Hepatocyte (in vitro differentiated cells): ENCODE measurements around the gene EYS. TPM values are rescaled to one million over a fixed set of nuclear protein-coding genes. Genes with fewer than 3 reads are reported as not detected.
A peak's percentile ranks its signal among the peaks of the same experiment; 100 is the strongest.

Source experiments
- DNase-seq: peaks from one replicate; pipeline ENCODE4 v3.0.0-alpha.2; 2016; ENCODE audit warnings: low spot score
- H2AFZ ChIP-seq: fragments of 200-600 bp; sonication (generic); 2 replicates; pipeline ENCODE4 v1.6.0; 2016; ENCODE audit warnings: antibody characterized with exemption, mild to moderate bottlenecking
- H3K27ac ChIP-seq: fragments of 200-600 bp; sonication (generic); 2 replicates; pipeline ENCODE4 v1.5.1; 2016; ENCODE audit warnings: mild to moderate bottlenecking
- H3K27me3 ChIP-seq: fragments of 200-600 bp; sonication (generic); 2 replicates; pipeline ENCODE4 v1.6.1; 2016
- H3K36me3 ChIP-seq: fragments of 200-600 bp; sonication (generic); replicated peaks from 2 replicates; pipeline ENCODE4 v1.5.1; 2016; ENCODE audit warnings: low read depth; ENCODE audit not compliant: insufficient read depth
- H3K4me1 ChIP-seq: fragments of 200-600 bp; sonication (generic); 2 replicates; pipeline ENCODE4 v1.5.1; 2016; ENCODE audit warnings: mild to moderate bottlenecking, moderate library complexity; ENCODE audit not compliant: insufficient read depth
- H3K4me2 ChIP-seq: fragments of 200-600 bp; sonication (generic); 2 replicates; pipeline ENCODE4 v1.6.0; 2016
- H3K4me3 ChIP-seq: fragments of 200-600 bp; sonication (generic); 2 replicates; pipeline ENCODE4 v1.5.1; 2016; ENCODE audit warnings: mild to moderate bottlenecking
- H3K79me2 ChIP-seq: fragments of 200-600 bp; sonication (generic); 2 replicates; pipeline ENCODE4 v1.6.0; 2017; ENCODE audit warnings: mild to moderate bottlenecking
- H3K9me2 ChIP-seq: fragments of 200-600 bp; sonication (generic); replicated peaks from 2 replicates; pipeline ENCODE4 v1.6.0; 2017; ENCODE audit warnings: mild to moderate bottlenecking; ENCODE audit not compliant: insufficient read depth
- H3K9me3 ChIP-seq: fragments of 200-600 bp; sonication (generic); 2 replicates; pipeline ENCODE4 v1.5.1; 2016; ENCODE audit warnings: low read depth, mild to moderate bottlenecking
- H4K20me1 ChIP-seq: fragments of 200-600 bp; sonication (generic); 2 replicates; pipeline ENCODE4 v1.6.0; 2016; ENCODE audit warnings: mild to moderate bottlenecking; ENCODE audit not compliant: insufficient read depth, poor library complexity, severe bottlenecking
- EZH2 ChIP-seq: fragments of 200-600 bp; sonication (generic); IDR thresholded peaks from 2 replicates; pipeline ENCODE4 v1.6.1; 2016; ENCODE audit warnings: antibody characterized with exemption, mild to moderate bottlenecking, borderline replicate concordance
- EZH2phosphoT487 ChIP-seq: fragments of 200-600 bp; sonication (generic); IDR thresholded peaks from one replicate; pipeline ENCODE4 v1.6.1; 2018; ENCODE audit warnings: antibody characterized with exemption, mild to moderate bottlenecking, low read depth, moderate library complexity; ENCODE audit not compliant: unreplicated experiment, severe bottlenecking
- WGBS: methylation state at CpG from one replicate; pipeline ENCODE4 v1.1.6; 2016; ENCODE audit warnings: low lambda C conversion rate; ENCODE audit errors: missing lambda C conversion rate; 5-methylcytosine and 5-hydroxymethylcytosine counted together
- polyA plus RNA-seq: library from polyadenylated mRNA; unstranded; fragments of >200 nt; fragmentation: Nextera tagmentation; extraction: Ambion mirVana; gene quantifications from 2 replicates; pipeline ENCODE4 v1.2.1, GENCODE V29; 2016
- total RNA-seq: library from RNA; depleted of rRNA; stranded (reverse); fragments of >200 nt; gene quantifications from 2 replicates; pipeline ENCODE4 v1.2.3, GENCODE V29; 2014
- TF ChIP-seq, protein P1 (sequence below): fragments of 200-600 bp; sonication (generic); IDR thresholded peaks from 2 replicates; pipeline ENCODE4 v1.5.1; 2016; ENCODE audit warnings: antibody characterized with exemption, mild to moderate bottlenecking; ENCODE audit not compliant: poor library complexity

EYS gene
- total and polyA plus RNA-seq, 2 experiments from 2014 or later = 0.57 to 0.68 TPM

DNA sequence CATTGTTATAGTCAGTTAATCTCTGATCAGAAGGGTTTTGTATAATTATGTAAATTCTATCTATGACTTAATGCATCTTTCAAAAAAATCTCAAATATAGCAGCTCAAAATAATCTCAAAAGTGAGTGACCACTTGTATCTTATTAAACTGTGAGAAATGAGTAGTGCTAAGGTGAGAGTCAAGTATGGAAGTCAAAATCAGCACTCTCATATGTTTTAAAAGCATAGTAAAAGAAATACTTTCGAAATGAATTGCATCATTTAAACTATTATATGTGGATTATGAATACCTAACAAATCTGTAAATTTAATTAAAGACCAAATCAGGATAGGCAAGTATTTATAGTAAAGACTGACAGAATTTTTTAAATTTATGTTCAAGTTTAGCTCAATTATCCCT is 1425.9 kb downstream of the EYS start:
- H3K9me2 ChIP-seq = no peaks in the 10 kb centered on the region
- no peaks in the 10 kb centered on the region for H3K79me2 ChIP-seq
- H3K4me2 ChIP-seq = no peak overlapping the region
- no peak overlapping the region for H3K4me3 ChIP-seq
- H3K27ac ChIP-seq = no peak overlapping the region
- no peak for DNase-seq
- peaks cover 2% of the 10 kb centered on the region for H3K4me1 ChIP-seq
- H3K27me3 ChIP-seq = no peaks in the 10 kb centered on the region
- TF ChIP-seq EZH2 (no peak), EZH2phosphoT487 (no peak)
- TF ChIP-seq, protein P1, sequence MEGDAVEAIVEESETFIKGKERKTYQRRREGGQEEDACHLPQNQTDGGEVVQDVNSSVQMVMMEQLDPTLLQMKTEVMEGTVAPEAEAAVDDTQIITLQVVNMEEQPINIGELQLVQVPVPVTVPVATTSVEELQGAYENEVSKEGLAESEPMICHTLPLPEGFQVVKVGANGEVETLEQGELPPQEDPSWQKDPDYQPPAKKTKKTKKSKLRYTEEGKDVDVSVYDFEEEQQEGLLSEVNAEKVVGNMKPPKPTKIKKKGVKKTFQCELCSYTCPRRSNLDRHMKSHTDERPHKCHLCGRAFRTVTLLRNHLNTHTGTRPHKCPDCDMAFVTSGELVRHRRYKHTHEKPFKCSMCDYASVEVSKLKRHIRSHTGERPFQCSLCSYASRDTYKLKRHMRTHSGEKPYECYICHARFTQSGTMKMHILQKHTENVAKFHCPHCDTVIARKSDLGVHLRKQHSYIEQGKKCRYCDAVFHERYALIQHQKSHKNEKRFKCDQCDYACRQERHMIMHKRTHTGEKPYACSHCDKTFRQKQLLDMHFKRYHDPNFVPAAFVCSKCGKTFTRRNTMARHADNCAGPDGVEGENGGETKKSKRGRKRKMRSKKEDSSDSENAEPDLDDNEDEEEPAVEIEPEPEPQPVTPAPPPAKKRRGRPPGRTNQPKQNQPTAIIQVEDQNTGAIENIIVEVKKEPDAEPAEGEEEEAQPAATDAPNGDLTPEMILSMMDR = no peak
- H3K36me3 ChIP-seq = no peaks in the 10 kb centered on the region
- no peaks in the 10 kb centered on the region for H4K20me1 ChIP-seq
- no peak overlapping the region for H2AFZ ChIP-seq
- no peaks in the 10 kb centered on the region for H3K9me3 ChIP-seq
- WGBS = 90% methylated on average over 1 of the region's 1 CpG

DNA sequence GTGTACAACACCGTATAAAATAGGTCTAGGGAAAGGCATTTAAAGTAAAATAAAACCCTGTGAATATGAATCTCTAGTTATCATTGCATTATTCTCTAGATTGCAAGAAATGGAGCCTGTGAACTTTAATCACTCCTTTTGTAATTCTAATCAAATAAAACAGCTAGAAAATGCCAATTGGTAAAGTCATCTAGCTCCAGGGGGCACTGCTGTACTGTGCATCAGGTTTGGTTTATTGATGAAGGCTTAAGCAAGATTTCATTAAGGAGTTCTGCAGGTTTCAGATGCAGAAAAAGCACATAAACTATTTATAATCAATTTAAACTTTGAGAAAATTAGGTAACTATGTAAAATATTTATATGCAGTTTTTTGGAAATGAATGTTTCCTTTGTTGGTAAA is 1426.5 kb downstream of the EYS start:
- TF ChIP-seq EZH2 (no peak), EZH2phosphoT487 (no peak)
- TF ChIP-seq, protein P1 = peak; percentile 63
- Histone ChIP-seq H2AFZ (no peak overlapping the region), H3K4me1 (peaks cover 2% of the 10 kb centered on the region), H3K4me3 (no peak overlapping the region), H3K9me3 (no peaks in the 10 kb centered on the region), H3K79me2 (no peaks in the 10 kb centered on the region), H3K36me3 (no peaks in the 10 kb centered on the region), H3K27me3 (no peaks in the 10 kb centered on the region), H3K9me2 (no peaks in the 10 kb centered on the region), H3K27ac (no peak overlapping the region), H3K4me2 (no peak overlapping the region), H4K20me1 (no peaks in the 10 kb centered on the region)
- WGBS = 84% methylated on average over 1 of the region's 1 CpG
- peak; percentile 30 for DNase-seq

DNA sequence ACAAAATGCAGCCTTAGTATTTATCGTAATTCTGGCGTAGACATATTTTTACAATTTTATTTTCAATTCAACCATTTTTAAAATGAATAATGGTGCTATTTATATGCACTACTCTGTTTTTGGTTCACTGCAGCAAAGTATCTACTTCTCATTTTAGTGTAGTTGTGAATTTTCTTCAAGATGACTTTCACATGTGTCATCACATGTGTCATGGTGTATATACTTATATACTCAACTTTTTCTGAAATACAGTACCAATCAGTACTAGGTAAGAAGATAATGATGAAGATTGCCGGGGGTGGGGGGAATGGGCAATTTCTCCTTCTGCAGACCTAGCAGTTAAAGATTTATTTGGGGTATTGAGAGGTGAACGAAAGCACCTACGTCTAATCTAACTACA is 1436.9 kb downstream of the EYS start:
- no peaks in the 10 kb centered on the region for H3K4me1 ChIP-seq
- no peaks in the 10 kb centered on the region for H4K20me1 ChIP-seq
- no peak for DNase-seq
- H2AFZ ChIP-seq = no peak overlapping the region
- H3K27me3 ChIP-seq = no peaks in the 10 kb centered on the region
- no peaks in the 10 kb centered on the region for H3K79me2 ChIP-seq
- TF ChIP-seq EZH2phosphoT487 = no peak
- TF ChIP-seq, protein P1 = no peak
- no peak for TF ChIP-seq EZH2
- no peak overlapping the region for H3K27ac ChIP-seq
- H3K9me3 ChIP-seq = no peaks in the 10 kb centered on the region
- H3K4me2 ChIP-seq = no peak overlapping the region
- H3K4me3 ChIP-seq = no peak overlapping the region
- H3K9me2 ChIP-seq = no peaks in the 10 kb centered on the region
- no peaks in the 10 kb centered on the region for H3K36me3 ChIP-seq
- WGBS = 96% methylated on average over 5 of the region's 5 CpGs

DNA sequence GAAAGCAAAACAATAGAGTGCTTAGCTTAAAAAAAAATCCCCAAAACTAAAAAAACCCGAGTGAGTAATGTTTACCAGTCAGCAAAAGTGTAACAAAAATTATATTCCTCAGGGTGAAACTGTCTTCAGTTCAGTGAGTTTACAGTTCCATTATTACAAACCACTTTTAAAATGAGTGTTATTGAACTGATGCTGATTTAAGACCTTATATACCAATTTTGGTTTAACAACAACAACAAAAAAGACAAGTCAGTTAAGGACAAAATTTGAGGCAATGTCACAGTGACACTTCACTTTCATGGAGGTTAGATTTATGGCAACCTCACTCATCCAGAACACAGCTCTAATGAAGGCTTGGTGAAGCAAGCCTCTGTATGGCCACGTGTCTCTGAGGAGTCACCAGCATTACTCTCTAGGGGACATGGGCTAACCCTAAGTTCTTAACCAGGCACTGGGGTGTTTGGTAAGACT is 1440.6 kb downstream of the EYS start:
- H3K27me3 ChIP-seq = no peaks in the 10 kb centered on the region
- H3K9me2 ChIP-seq = no peaks in the 10 kb centered on the region
- no peak overlapping the region for H2AFZ ChIP-seq
- no peaks in the 10 kb centered on the region for H3K9me3 ChIP-seq
- H3K27ac ChIP-seq = no peak overlapping the region
- TF ChIP-seq EZH2 (no peak), EZH2phosphoT487 (no peak)
- TF ChIP-seq, protein P1 = no peak
- H4K20me1 ChIP-seq = no peaks in the 10 kb centered on the region
- no peak overlapping the region for H3K4me2 ChIP-seq
- H3K4me1 ChIP-seq = no peaks in the 10 kb centered on the region
- no peaks in the 10 kb centered on the region for H3K79me2 ChIP-seq
- DNase-seq = no peak
- H3K36me3 ChIP-seq = no peaks in the 10 kb centered on the region
- WGBS = 63% methylated on average over 2 of the region's 2 CpGs
- H3K4me3 ChIP-seq = no peak overlapping the region
